ENCODE results near the gene ZSCAN30.
A peak's percentile ranks its signal among the peaks of the same experiment; 100 is the strongest.
"Not testable (repeated sequence)": the region's sequence is repeated elsewhere in the genome, so short reads cannot be mapped to it uniquely, and the experiment has no call there.

The ZSCAN30 gene

GRCh38 chr18:35227254-35227653, 62.8 kb downstream of the ZSCAN30 start:
- DNase-seq = no peak

DNA sequence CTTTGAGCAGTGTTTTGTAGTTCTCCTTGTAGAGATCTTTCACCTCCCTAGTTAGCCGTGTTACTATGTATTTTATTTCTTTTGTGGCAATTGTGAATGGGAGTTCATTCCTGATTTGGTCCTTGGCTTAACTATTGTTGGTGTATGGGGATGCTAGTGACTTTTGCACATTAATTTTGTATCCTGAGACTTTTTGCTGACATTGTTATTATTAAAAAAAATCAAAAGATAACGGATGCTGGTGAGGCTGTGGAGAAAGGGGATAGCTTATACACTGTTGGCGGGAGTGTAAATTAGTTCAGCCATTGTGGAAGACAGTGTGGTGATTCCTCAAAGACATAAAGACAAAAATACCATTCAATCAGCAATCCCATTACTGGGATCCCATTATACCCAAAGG, 66.2 kb downstream of the ZSCAN30 start:
- no peak for DNase-seq

- no peak for DNase-seq
Measured at GRCh38 chr18:35220424-35220823, 69.6 kb downstream of the ZSCAN30 start.

- peak; percentile 2 for DNase-seq
Measured at GRCh38 chr18:35219331-35219730, 70.7 kb downstream of the ZSCAN30 start.

DNA sequence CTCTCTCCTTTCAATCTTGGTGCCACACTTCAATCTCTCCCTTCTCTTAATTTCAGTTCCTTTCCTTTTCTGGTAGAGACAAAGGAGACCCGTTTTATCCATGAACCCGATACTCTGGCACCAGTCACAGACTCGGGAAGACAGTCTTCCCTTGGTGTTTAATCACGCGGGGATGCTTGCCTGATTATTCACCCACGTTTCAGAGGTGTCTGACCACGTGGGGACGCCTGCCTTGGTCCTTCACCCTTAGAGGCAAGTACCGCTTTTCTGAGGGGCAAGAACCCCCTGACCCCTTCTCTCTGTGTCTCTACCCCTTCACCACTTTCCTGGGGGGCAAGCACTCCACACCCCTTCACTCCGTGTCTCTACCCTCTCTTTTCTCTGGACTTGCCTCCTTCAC, 73.4 kb downstream of the ZSCAN30 start:
- DNase-seq = not testable (repeated sequence)

- no peak for DNase-seq
Measured at GRCh38 chr18:35215026-35215425, 75.0 kb downstream of the ZSCAN30 start.

GRCh38 chr18:35205746-35206458, 84.1 kb downstream of the ZSCAN30 start:
- not testable (repeated sequence) for DNase-seq

DNA sequence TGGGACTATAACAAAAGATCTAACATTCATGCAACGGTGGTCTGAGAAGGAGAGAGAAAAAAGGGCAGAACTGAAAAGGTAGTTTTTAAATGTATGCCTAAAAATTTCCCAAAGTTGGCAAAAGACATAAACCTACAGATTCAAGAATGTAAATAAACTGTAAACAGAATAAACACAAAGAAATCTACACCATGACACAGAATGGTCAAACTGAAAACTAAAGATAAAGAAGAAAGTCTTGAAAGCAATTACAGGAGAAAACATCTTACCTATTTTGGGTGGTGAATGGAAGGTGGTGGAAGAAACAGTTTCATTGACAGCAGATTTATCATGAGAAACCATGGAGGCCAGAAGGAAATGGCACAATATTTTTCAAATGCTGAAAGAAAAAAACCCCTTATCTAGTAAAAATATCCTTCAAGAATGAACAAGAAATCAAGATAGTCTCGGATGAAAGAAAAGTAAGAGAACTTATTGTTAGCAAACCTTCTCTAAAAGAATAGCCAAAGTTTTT, 84.8 kb downstream of the ZSCAN30 start:
- no peak for DNase-seq

GRCh38 chr18:35203067-35203466, 87.0 kb downstream of the ZSCAN30 start:
- no peak for DNase-seq

GRCh38 chr18:35201256-35201931, 88.6 kb downstream of the ZSCAN30 start:
- DNase-seq = no peak

Data from MV-4-11 (cell line).